Germinal center (tissue), 1 donor: ENCODE measurements around the gene SFMBT2.
"Not testable (repeated sequence)": the region's sequence is repeated elsewhere in the genome, so short reads cannot be mapped to it uniquely, and the experiment has no call there.

Experiments
- DNase-seq: peaks from one replicate; pipeline ENCODE4 v3.0.0; 2012; ENCODE audit warnings: mixed read lengths, low spot score

Gene SFMBT2

DNA sequence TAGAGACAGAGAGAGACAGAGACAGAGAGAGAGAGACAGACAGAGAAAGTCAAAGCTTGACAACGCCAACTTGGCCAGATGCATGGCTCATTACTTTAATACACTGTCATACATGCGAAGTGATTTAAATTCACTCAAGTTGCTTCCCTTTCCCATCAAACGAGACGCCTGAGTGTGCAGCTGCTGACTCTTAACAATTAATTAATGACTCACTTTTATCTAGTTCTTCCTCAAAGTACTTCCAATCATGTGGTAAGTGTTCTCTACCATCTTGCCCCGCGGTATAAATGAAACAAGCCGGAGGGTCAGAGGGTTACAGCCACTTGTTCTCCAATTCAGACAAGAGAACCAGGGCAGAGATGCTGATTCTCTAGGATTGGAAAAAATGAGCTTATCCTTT, 90.8 kb downstream of the SFMBT2 start:
- DNase-seq = no peak

DNA sequence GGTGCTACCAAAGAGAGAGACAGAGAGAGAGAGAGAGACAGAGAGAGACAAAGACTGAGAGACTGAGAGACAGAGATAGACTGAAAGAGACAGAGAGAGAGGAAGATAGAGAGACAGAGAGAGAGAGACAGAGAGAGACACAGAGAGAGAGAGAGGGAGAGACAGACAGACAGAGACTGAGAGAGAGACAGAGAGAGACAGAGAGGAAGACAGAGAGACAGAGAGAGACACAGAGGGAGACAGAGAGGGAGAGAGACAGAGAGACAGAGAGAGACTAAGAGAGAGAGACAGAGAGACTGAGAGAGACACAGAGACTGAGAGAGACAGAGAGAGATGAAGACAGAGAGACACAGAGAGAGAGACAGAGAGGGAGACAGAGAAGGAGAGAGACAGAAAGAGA, 91.2 kb downstream of the SFMBT2 start:
- DNase-seq = no peak

DNA sequence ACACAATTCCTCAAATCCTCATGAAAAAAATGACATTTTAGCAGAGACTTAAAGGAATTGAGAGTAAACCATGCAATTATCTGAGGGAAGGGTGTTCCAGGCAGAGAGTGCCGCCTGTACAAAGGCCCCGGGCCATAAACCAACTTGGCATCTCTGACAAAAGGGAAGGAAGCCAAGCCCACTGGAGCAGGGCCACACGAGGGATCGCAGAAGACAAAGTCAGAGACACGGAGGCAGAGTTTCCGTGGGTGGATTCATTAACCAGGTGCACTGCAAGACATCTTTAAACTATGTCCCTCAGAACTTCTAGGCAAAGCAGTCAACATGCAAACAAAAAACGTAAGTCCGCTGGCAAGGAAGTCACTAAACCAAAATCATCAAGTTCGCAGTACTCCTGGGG, 92.0 kb downstream of the SFMBT2 start:
- DNase-seq = peak; percentile 8

DNA sequence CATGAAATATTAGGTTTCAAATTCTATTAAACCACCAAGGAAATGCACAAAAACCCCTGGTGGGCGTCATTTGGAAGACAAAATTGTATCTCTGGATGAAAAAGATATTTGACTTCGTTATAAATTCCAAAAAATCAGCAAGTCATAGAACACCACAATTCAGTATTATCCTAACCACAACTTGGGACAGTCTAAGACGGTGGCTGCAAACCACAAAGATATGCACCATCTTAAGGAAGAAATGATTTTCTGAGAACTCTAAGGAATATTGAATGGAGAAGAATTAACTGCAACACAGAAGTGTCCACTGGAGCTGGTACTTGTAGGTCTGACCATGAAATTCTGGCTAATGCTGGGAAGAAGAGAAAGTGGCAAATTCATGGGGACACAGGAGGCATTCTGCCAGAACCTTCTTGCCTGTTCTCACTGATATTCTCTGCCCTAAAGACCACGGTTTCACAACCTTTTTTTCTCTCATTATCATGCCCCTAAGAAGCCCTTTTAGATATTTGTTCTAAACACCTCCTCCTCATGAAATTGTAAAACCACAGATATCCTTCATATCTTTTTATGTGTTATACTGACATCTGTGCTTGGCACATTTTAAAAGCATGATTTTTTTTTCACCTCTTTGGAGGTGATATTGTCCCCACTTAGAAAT, 92.9 kb downstream of the SFMBT2 start:
- peak; percentile 15 for DNase-seq

DNA sequence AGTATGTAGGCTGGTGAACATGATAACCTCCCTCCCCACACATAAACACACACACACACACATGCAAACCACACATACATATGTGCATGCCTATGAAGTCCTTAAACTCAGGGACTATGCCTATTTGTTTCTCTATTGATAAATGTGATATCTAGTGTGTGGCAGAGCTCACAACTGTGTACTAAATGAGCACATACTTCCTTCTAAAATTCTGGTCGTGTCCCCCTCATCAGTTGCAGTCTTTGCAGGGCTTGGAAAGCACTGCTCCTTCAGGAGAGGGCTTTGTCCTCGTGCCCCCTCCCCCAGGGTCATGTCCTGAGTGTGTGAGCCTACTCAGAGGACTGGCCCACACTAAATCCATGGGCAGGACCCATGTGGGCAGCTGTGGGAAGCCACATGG, 94.0 kb downstream of the SFMBT2 start:
- DNase-seq = no peak

GRCh38 chr10:7315906-7316305, 94.9 kb downstream of the SFMBT2 start:
- no peak for DNase-seq

DNA sequence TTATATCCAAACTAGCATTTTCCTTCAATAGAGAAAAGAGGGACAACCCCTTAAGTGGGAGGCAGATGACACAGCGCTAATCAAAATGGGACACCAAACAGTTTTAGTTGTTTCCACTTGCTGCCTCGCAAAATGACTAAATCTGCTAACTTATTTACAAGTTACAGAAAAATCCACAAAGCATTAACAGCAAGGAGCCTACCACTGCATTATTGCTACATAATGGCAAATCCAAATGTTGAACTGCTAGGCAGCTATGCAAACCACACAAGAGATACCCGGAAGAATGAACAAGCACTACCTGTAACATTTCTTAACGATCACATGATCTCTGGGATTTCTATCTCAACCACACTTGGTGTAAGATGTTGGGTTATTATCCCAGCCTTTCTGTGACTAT, 96.7 kb downstream of the SFMBT2 start:
- no peak for DNase-seq

- DNase-seq = no peak
Observed at GRCh38 chr10:7312488-7312857, 98.4 kb downstream of the SFMBT2 start.

DNA sequence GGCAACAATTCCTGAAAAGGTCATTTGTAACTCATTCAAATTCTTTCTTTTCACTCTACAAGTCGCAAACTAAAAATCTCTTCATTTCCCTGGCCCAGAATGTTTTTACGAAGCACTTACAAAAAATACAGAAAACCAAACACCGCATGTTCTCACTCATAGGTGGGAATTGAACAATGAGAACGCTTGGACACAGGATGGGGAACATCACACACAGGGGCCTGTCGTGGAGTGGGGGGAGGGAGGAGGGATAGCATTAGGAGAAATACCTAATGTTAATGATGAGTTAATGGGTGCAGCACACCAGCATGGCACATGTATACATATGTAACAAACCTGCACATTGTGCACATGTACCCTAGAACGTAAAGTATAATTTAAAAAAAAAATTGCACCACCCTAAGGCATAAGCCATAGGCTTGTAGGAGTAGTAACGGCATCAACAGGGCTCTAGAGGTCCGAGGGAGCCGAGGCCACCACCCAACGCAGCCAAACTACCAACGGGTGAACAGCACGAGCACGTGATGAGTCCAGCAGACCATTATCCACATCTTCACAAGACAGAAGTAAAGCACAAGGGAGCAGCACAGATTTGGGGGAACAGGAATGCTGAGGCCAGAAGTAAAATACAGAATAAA, 98.9 kb downstream of the SFMBT2 start:
- DNase-seq = not testable (repeated sequence)

- DNase-seq = no peak
Observed at GRCh38 chr10:7311218-7311849, 99.5 kb downstream of the SFMBT2 start.

- DNase-seq = no peak
Observed at GRCh38 chr10:7310076-7310475, 100.8 kb downstream of the SFMBT2 start.

GRCh38 chr10:7308826-7309225, 102.0 kb downstream of the SFMBT2 start:
- no peak for DNase-seq

- no peak for DNase-seq
Observed at GRCh38 chr10:7306616-7307015, 104.2 kb downstream of the SFMBT2 start.

GRCh38 chr10:7306147-7306546, 104.7 kb downstream of the SFMBT2 start:
- peak; percentile 20 for DNase-seq

GRCh38 chr10:7305053-7305452, 105.8 kb downstream of the SFMBT2 start:
- no peak for DNase-seq

- no peak for DNase-seq
Observed at GRCh38 chr10:7304110-7304509, 106.7 kb downstream of the SFMBT2 start.

DNA sequence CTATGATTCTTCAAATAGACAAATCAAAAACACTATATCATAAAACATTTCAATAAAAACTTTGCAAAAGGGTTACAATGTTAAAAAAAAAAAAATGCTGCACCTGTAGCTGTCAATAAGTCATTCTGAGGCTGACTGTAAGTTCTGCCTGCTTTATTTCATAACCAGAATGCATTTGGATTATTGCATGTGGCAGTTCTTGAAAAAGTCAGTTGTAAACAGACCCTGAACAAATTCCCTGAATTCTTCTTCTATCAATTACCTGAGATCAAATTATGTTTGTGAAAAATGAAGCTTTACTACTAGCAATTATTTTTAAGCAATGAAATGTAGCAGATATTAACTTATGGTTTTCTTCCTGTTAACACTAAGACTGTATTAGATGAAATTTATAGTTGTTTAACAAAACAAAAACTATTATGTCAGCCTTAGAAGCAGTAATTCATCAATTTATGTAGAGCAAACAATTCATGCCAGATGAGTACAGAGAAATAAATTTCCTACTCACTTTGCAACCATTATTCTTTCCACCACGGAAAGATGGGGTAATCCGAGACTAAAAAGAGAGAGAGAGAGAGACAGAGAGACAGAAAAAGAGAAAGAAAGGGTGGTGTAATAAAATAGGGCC, 107.8 kb downstream of the SFMBT2 start:
- no peak for DNase-seq

- no peak for DNase-seq
Observed at GRCh38 chr10:7302392-7302906, 108.4 kb downstream of the SFMBT2 start.

DNA sequence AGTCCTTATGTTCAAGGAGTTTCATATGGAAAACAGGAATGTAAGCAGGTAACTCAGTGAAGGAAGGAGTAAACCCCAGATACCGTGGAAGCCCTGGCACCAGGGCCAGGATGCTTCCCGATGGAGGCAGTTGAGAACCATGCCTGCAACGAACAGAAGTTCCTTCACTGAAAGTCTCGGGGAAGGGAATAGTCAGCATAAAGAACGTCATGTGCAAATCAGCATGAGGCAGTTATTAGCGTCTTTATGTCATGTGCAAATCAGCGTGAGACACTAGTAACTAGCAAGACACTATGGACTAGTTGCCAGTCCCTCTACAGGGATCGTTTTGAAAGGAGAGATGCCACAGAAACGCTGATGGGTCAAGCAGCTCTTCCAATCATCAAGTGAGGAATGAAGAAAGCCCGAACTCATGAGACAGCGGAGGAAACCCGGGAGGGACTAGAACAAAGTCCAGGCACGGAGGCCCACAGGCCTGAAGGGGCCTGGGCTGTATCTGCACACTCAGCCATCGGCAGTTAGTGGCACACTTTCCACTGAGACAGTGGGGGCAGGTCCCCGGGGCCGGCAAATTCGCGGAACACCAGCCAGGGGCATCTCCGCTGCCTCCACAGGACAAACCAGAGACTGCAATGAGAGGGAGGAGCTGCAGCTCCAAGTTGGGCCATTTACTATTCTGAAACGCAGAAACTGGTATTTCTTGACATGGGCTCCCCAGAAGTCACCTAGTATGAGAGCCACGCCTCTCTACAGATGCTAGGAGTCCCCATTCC, 109.6 kb downstream of the SFMBT2 start:
- no peak for DNase-seq

- no peak for DNase-seq
Observed at GRCh38 chr10:7300384-7300971, 110.4 kb downstream of the SFMBT2 start.

- not testable (repeated sequence) for DNase-seq
Observed at GRCh38 chr10:7299601-7300325, 111.1 kb downstream of the SFMBT2 start.
